Activated naive CD4-positive, alpha-beta T cell treated with Interleukin-2 at 50 U/mL for 16 hours (primary cell): ENCODE results near the gene IVL.

Experiments
- DNase-seq: peaks from one replicate; pipeline ENCODE4 v3.0.0-alpha.2; 2020

The IVL gene

DNA sequence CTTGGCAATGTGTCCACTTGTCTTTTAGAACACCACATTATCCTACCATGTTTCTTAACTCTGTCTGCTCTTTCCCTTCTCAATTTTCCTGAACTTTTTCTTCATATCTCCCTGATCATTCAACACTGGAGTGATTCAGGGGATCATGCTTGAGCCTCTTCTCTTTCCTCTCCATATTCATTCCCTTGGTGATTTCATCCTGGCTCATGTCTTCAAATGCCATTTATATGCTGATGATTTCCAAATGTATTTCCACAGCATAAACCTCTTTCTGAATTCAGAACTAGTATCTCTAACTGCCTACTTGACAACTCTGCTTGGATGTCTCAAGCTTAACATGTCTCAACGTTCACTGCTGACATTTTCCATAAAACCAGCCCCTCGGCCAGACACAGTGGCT is 8.5 kb upstream of the IVL start:
- DNase-seq, result no peak

DNA sequence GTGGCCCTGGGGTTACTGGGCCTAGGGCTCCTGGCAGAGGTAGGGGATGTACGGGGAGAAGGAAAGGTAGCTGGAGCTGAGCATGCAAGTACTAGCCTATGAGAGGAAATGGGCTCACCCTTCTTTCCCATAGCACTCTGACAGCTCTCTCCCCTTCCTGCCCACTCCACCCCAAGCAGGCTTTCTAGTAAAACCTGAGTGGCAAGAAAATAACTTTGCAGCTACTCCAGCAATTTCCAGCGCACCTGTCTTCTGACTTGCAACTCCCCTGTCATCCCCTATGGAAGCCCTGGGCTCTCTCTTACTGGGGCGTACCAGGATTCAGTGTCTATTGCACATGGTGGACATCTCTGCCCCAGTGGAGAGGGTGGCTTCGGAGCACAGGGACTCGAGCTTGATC is 6.7 kb upstream of the IVL start:
- no peak for DNase-seq

DNA sequence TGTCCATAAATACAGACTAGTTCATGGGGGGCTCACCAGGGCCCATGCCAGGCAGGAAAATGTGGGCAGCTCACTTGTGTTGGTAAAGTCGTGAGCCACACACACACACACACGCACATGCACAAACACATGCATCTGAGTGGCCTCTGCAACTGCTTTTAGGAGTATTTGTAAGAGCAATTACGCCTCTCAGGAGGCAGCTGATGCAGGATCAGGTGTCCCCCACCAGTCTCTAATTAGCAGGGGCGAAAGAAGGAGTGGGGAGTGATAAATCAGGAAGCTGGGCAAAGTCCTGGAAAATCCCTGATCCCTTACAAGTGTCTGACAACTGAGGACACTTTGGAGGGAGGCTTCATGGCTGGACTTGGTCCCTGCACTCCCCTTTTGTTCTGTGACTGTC is 5.7 kb upstream of the IVL start:
- no peak for DNase-seq

DNA sequence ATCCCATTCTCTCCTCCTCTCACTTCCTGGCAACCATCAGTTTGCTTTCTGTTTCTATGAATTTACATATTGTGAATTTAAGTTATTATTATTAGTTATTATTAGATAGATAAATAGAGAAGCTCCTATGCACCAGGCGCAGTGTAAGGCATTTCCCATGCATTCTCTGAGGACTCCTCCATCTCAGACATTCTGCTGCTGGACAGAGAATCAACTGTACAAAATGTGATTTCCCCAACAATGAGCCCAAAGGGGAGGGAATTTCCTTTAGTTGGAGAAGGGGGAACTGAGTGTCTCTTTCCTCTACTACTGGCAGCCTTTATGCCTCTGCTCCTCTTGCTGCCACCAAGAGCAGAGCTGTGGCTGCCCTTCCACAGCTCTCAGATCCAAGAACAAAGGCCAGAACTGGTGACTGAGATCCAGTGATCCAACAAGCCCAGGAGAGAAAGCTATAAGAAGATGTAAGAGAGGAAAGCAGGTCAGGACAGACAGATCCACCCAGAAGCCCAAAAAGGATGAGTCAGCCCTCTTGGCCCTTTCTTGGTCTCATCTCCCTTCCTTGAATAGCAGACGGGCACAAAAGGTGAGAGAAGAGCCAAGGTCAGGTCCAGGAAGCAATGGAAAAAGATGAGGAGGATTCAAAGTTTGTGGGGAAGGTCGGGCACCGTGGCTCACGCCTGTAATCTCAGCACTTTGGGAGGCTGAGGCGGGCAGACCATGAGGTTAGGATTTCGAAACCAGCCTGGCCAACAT is 3.5 kb upstream of the IVL start:
- DNase-seq, result no peak

DNA sequence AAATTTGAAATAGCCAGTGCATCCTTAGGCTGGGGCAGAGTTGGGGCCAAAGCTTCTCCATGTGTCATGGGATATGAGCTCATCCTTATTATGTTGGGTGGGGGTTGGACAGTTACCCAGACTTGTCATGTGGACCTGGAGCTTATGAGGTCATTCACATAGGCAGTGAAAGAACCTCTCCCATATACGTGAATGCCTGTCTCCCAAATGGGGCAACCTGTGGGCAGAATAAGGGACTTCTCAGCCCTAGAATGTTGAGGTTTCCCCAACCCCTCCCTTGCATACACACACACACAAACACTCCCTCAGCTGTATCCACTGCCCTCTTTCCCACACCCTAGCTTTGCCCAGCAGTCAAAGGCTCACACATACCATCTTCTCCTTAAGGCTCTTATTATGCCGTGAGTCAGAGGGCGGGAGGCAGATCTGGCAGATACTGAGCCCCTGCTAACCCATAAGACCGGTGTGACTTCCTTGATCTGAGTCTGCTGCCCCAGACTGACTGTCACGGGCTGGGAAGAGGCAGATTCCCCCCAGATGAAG is 2.3 kb upstream of the IVL start:
- DNase-seq, result no peak

DNA sequence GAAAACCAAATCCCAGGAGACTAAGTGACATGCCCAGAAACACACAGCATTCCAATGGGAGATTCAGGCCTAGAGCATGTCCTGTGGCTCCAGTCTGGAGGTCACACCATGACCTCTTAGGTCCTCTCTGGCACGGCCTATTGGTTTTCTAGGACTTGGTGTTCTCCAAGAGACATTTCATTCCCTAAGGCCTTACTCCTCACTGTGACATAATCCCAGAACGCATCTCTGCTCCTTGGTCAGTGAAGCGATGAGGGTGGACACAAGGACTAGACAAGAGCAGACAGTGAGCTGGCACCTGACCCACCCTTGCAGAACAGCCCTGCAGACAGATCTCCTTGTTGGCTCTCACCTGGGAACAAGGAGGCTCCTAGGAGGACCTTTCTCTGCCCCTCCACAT is 860 bp downstream of the IVL start:
- no peak for DNase-seq

DNA sequence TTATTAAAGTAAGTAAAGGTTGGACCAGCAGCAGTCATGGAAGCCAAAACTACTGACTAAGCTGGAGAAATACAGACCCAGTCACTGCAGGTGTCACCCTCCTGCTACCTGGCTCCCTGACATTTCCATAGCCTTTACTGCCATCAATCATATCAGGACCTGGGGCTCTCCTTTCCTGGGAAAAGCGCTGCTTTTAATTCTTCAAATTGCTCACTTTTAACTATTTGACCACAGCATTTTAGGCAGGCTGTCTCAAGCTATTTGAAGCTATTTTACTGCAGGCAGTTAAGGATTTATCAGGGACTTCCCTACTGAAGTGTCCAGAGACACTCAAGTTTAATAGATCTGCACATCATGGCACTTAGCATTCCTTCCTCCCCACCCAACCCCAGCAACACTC is 4.1 kb downstream of the IVL start:
- DNase-seq, result no peak

DNA sequence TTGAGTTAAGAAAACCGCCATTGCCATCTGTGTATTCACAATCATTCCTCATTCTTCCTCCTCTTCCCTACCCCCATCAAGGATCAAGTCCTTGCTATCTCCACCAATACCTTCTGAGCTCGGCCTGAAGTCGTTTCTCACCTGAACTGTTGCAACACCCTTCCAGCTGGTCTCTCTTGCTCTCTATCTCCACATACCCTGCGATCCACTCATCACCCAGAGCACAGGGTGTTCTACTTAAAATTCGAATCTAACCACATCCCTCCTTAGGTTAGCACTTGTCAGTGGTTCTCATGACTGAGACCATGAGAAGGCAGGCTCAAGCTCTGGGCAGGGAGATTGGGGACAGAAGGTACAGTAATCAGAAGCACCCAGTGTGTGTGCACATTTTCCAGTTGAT is 4.6 kb downstream of the IVL start:
- no peak for DNase-seq

DNA sequence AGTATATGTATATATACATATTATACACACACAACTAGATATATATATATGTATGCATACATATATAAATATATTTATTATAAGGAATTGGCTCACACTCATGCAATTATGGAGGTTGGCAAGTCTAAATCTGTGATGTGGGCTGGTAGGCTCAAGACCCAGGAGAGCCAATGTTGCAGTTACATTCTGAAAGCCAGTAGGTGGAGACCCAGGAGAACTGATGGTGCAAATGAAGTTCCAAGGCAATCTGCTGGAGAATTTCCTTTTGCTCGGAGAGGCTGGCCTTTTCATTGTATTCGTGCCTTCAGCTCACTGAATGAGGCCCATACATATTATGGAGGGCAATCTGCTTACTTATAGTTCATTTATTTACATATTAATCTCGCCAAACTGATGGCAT is 9.4 kb downstream of the IVL start:
- no peak for DNase-seq

DNA sequence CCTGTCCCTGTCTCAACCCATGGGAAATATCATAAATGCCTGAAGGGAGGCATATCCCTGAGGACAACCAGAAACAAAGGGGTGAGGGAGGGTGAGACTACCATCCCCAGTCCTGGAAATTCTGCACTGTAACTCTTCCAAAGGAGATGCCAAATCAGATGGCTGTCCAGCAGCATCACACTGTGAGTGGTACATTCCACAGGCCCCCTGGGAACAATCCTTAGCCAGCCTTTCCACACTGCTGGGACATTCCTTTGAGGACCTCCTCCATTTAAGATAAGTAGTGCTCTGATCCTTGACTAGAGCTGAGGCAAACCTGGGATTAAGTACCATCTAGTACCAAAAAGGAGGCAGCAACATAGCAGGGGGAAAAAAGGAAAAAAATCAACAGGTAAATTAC is 10.7 kb downstream of the IVL start:
- DNase-seq, result no peak

DNA sequence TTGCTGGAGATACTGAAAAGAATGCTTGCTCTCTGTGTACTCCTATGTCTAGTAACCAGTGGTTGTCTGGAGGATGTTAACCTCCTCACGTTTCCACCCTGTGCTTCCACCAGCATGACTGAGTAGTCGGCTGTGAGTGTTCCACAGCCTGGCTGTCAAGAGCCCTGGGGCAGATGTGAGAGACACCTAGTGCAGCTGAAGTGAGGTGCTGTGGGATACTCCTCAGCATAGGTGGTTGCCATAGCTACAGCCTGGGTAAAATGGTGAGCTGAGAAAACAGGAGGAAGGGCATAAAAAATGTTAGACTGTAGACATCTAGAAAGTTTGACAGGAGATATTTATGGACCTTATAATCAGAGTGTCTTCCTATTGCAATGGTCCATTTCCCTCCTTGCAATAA is 15.8 kb downstream of the IVL start:
- DNase-seq, result no peak

DNA sequence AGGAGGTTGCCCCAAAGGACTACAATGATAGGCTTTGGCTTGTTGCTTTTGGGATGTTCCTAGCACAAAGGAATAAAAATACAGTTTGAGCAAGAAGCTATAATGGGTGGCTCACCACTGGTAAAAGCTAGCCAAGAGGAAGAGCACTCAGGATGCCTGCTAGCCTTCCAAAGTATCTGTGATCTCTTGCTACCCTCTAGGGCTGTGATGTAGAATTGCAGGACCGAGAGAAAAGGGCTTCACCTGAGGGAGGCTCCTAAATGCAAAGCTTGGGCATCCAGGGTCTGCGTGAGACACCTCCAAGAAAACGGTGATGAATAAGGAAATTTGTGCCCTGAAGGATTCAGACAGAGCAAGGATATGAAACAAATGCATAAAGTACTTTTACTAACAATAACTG is 17.7 kb downstream of the IVL start:
- DNase-seq, result no peak

DNA sequence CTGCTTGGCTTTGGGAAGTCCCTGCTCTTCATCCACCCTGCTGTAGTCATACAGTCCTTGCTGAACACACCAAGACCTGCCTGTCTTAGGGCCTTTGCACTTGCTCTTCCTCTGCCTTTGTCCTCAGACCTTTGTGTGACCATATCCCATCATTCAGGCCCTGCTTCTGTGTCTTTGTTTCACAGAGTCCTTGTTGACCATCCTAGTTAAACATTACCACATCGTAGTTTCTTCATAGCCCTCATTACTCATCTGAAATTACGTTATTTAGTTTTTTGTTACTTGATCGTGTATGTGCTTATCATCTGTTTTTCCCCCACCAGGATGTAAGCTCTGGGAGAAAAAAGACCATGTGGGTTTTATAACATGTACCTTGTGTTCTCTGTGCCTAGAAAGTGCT is 20.3 kb downstream of the IVL start:
- DNase-seq, result no peak

DNA sequence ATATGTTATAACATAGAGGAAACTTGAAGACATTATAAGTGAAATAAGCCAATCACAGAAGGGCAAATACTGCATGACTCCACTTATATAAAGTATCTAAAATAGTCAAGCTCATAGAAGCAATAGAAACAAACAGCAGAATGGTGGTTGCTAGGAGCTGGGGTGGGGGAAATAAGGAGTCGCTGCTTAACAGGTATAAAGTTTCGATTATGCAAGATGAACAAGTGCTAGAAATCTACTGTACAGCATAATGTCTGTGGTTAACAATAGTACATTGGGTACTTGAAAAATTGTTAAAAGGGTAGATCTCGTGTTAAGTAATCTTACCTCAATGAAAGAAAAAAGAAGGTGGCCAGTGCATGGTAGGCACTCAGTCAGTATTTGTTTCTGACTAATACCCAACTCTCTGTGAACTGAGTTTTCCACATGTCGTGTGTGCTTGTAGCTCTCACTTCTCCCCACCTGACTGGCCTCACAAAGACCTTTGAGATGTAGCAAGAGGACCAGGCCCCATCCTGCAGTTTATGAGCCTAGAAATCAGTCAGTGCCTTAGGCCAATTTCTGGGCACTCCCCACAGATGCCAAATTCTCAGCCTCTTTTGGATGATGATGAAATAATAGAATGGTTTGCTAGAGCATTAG is 23.9 kb downstream of the IVL start:
- DNase-seq, result no peak

DNA sequence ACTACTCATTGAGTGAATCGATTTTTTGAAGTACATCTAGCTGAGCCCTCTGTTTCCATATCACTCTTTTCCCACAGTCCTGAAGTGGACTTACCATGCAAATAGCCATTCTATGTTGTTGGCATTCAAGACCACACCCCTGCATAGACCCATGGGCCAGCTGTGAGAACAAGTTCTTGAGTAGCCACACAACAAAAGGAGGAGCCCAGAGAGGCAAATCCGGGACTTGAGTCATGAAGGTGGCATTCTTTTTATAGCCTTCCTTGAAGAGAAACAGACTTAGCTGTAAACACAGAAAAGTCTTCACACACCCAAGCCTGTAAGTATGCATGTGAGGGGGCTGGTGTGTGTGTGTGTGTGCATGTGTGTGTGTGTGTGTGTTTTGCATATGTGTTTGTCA is 24.9 kb downstream of the IVL start:
- no peak for DNase-seq

DNA sequence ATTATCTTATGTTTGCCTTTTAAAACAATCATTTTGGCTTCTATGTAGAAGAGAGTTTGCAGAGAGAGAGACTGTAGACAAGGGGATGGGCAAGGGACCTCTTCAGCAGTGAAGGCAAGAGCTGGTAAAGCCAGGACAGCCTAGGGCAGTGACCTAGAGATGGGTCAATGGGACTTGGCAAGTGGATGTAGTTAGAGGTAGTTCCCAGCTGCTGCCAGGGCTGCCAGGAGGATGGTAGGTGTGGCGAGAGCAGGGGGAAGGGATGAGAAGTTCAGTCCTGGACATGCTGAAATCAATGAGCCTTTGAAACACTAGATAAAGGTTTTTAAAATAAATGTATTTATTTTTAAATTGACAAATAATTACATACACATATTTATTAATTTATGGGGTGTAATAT is 32.3 kb downstream of the IVL start:
- DNase-seq, result no peak

DNA sequence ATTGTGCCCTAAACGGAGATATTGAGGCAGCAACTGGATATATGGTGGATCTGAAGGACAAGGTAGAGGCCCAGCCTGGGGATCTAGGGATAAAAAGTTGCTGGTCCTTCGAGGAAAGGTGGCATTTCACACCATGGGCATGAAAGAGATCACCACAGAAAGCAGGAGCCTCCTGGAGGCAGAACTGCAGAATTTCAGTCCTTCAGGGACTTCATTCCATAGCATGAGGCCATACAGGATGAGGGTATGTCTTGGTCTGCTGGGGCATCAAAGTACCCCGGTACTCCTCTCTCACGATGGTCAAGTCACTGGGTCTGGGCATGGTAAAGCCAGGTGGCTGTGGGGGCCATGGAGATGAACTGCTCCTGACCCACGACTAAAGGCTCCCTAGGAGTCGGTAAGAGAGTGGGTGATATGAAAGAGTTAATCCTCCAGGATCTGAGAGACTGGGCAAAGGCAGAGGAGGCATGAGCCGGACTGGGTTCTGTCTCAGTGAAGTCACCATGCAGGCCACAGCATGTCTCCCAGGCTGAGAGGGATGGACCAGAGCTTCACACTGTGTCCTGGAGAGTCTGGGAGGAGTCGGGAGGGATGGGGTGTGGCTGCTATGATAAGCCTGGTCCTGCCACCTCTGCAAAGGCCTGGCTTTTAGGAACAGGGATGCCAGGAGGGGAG is 32.8 kb downstream of the IVL start:
- DNase-seq, result no peak

DNA sequence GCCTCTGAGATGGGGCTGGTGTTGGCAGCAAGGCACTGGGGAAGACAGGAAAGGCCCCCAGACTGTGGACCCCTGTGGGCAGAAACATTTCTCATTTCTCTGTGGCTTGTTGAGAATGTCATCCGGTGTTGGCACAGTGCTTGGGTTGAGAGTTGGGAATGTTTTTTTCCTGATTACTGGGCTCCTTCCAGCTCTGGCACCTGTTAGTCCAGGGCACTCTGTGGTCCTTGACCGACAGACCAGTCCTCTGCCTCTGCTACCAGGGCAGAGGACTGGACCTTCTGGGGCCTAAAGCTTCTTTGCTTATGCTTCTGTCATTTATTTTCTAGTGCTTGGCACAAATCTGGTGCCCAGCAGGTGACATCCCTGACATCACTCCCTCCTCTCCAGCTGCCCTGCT is 33.8 kb downstream of the IVL start:
- no peak for DNase-seq

DNA sequence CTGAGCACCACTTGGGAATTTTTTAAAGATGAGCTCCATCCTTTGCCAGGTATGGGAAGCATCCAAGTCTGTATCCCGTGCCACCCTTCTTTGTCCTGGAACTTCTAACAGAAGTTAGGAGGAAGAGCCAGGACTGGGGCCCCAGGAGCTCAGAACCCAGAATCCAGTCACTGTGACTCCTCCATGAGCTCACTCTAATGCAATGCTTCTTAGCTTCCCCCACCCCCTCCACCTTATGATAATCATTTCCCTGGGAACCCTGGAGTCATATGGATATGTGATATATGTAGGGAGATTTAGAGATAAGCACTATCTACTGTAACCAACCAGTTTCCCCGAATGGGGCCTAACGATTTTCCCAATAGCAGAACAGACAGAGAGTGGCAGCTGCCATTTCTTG is 37.9 kb downstream of the IVL start:
- no peak for DNase-seq

DNA sequence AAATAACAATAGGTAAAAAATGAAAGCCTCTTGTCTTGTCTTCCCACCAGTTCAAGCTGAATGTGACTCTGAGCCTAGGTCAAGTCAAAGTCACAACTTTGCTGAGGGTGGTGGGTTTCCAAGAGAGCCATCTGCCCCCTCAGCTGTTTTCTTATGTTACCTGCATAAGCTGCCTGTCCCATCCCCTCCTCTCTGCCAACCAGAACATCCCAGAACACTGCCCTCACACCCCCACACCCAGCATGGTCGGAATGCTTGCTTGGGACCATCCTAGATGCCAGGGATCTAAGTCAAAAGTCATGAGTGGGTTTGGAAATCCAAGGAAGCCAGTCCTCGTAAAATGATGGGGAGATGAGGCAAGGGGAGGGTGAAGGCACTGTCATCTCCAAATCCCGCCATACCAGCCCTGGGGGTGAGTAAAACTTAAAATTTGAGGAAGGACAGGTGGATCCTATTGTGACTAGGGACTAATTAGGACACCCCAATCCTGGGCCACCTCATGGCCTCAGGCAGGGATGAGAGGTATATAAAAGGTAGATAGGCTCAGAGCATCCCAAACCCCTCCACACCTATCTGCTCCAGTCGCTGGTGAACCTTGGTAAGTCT is 38.4 kb downstream of the IVL start, which contains the start of gene SPRR5:
Gene SPRR5, plus strand, starts transcription at position 556 of the 606 bp plus-strand sequence. CDS start 1,349 bp downstream, outside the sequence.
- no peak for DNase-seq

DNA sequence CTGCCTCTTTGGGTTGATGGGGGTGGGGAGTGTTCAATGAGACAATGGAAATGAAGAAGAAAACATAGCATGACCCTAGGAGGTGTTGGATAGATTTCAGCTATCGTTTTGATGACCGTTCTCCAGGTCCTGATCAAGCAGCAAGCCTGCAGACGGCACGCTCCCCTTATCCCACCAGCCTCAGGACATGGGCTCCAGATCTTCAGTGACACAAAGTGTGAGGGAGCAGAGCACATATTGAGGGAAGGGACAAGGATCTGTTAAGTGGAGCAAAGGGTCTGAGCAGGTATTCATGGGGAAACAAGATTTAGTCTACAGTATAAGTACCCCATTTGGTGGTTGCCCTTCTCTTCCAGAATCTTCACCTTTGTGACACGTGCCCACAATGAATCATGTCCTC is 43.4 kb downstream of the IVL start:
- DNase-seq, result no peak

DNA sequence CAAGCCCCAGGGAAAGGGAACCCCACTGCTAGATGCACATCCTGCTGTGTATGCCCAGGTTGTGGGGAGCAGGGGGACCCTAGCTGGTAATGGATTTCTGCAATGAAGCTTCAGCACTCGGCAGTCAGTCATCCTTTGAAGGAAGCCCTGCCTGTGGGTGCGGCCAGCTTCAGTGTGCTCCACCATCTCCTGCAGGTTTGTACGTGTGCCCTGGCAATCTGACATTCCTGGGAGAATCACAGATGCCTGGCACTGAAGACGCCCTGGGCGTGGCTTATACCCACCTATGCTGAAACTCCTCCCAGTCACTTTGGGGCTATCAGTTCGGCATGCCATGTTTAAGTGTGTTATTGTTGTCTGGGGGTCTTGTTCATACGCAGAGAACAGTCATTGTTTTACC is 45.4 kb downstream of the IVL start:
- no peak for DNase-seq

DNA sequence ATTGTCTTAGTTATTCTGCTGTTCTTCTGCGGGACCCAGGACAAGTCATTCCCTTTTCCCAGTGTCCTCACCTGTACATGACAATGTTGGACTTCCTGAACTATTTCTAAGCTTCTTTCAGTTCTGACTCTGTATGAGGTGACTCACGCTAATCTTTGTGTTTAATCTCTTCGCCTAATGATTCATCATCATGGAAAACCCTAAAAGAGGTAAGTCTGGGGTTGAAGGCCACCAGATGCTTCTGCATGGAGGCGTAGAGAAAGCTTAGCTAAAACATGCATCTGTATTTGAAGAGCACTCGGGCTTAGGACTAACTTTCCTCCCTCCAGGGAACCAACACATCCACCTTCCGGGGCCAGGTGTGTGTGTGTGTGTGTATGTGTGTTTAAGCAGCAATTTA is 46.1 kb downstream of the IVL start:
- no peak for DNase-seq

DNA sequence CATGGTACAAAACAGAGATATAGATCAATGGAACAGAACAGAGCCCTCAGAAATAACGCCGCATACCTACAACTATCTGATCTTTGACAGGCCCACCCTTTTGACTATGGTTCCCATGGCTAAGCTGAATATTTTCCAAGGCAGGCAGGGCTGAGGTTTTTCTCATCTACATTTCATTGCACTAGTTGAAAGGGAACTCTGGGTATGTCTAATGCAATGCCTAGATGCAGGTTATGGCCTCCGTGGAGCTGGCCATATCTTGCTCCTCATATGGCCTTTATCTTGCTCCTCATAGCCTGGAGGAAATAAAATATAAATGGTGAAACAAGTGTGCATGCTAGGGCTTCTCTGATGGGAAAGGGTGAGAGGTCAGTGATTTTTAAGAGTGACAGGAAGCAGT is 49.2 kb downstream of the IVL start:
- DNase-seq, result no peak
